Endothelial cell of umbilical vein (primary cell): ENCODE data around the gene TEX22. TPM values are rescaled to one million over a fixed set of nuclear protein-coding genes. Genes with fewer than 3 reads are reported as not detected.

Experiments
- BruUV-seq: library from RNA; stranded (reverse); fragments of 400-500 nt; replicated peaks from 2 replicates; lab custom pipeline; 2021; lab: Mats Ljungman, UMichigan
- CTCF ChIA-PET: fragments of 300-600, 350-600 bp; sonication (Branson Sonifier 250); formaldehyde crosslinking; loops from one replicate; lab custom pipeline; 2021; ENCODE audit warnings: antibody characterized with exemption, inconsistent platforms; lab: Charles Lee
- POLR2A ChIA-PET: fragments of 300-600, 350-600 bp; sonication (Branson Sonifier 250); formaldehyde crosslinking; loops from one replicate; lab custom pipeline; 2021; ENCODE audit warnings: antibody characterized with exemption, inconsistent platforms; lab: Charles Lee
- DNase-seq: peaks from one replicate; pipeline ENCODE4 v3.0.0-alpha.2; 2011; ENCODE audit warnings: low read depth, low spot score
- FAIRE-seq: peaks from 2 replicates; lab custom pipeline; 2011; peaks lifted over from hg19 to GRCh38; lab: Jason Lieb, UNC
- H2AFZ ChIP-seq: 2 replicates; pipeline ENCODE4 v1.6.0; 2012; ENCODE audit warnings: low read depth, low read length, control low read depth, inconsistent platforms
- H3K27ac ChIP-seq: 2 replicates; pipeline ENCODE4 v1.5.1; 2011; ENCODE audit warnings: low read depth, mild to moderate bottlenecking, control low read depth, low read length, moderate library complexity; ENCODE audit not compliant: insufficient read depth
- H3K27me3 ChIP-seq, 2 experiments: 2 replicates each; pipeline versions ENCODE4 v1.6.0 to v1.6.1; 2011; ENCODE audit warnings: low read length in 2 of 2, mixed read lengths in 1 of 2; ENCODE audit not compliant: control insufficient read depth in 2 of 2, insufficient read depth in 2 of 2
- H3K36me3 ChIP-seq, 2 experiments: 2 replicates in 1 of 2; 3 replicates in 1 of 2; pipeline ENCODE4 v1.5.1; 2011; ENCODE audit warnings: low read length in 2 of 2, mild to moderate bottlenecking in 1 of 2, moderate library complexity in 1 of 2; ENCODE audit not compliant: control insufficient read depth in 2 of 2, insufficient read depth in 2 of 2; ENCODE audit errors: extremely low read depth in 1 of 2
- H3K4me1 ChIP-seq: 3 replicates; pipeline ENCODE4 v1.5.1; 2011; ENCODE audit warnings: mild to moderate bottlenecking, low read length; ENCODE audit not compliant: control insufficient read depth, insufficient read depth; ENCODE audit errors: extremely low read depth
- H3K4me2 ChIP-seq: 2 replicates; pipeline ENCODE4 v1.6.1; 2011; ENCODE audit warnings: low read length, control low read depth, mixed read lengths; ENCODE audit not compliant: insufficient read depth
- H3K4me3 ChIP-seq, 3 experiments: fragments of 200-600 bp in 1 of 3; sonication (generic), shearing (Covaris generic) in 1 of 3; replicated peaks in 1 of 3; 2 replicates each; pipeline ENCODE4 v1.5.1; 2011 to 2016; ENCODE audit warnings: control low read depth in 3 of 3, low read length in 3 of 3, mild to moderate bottlenecking in 2 of 3, inconsistent platforms in 1 of 3, low read depth in 1 of 3, moderate library complexity in 1 of 3; ENCODE audit not compliant: insufficient read depth in 1 of 3
- H3K79me2 ChIP-seq: 2 replicates; pipeline ENCODE4 v1.6.0; 2012; ENCODE audit warnings: low read length, inconsistent platforms; ENCODE audit not compliant: control insufficient read depth, insufficient read depth
- H3K9ac ChIP-seq: replicated peaks from 2 replicates; pipeline ENCODE3; 2011; ENCODE audit warnings: low read length, control low read depth; ENCODE audit not compliant: insufficient read depth; ENCODE audit errors: extremely low read depth
- H3K9me1 ChIP-seq: replicated peaks from 3 replicates; pipeline ENCODE4 v1.6.0; 2011; ENCODE audit warnings: mild to moderate bottlenecking, low read length; ENCODE audit not compliant: control insufficient read depth, insufficient read depth; ENCODE audit errors: extremely low read depth
- H3K9me3 ChIP-seq: replicated peaks from 2 replicates; pipeline ENCODE4 v1.5.1; 2012; ENCODE audit warnings: low read length, inconsistent platforms; ENCODE audit not compliant: control insufficient read depth, insufficient read depth
- H4K20me1 ChIP-seq: replicated peaks from 2 replicates; pipeline ENCODE3; 2011; ENCODE audit warnings: mild to moderate bottlenecking, low read length; ENCODE audit not compliant: control insufficient read depth, insufficient read depth; ENCODE audit errors: extremely low read depth
- CTCF ChIP-seq, 2 donors: IDR thresholded peaks; 1 replicate in 1 of 2; 2 replicates in 1 of 2; pipeline ENCODE4 v1.5.1; 2011; ENCODE audit warnings: low read length in 2 of 2, mild to moderate bottlenecking in 2 of 2, moderate library complexity in 2 of 2, control low read depth in 1 of 2, inconsistent platforms in 1 of 2, low read depth in 1 of 2; ENCODE audit not compliant: insufficient read depth in 1 of 2; ENCODE audit errors: extremely low read depth in 1 of 2
- EZH2 ChIP-seq: IDR thresholded peaks from 2 replicates; pipeline ENCODE4 v1.6.1; 2012; ENCODE audit warnings: borderline replicate concordance, low read depth, mild to moderate bottlenecking, moderate library complexity, low read length, inconsistent platforms; ENCODE audit not compliant: severe bottlenecking
- FOS ChIP-seq: IDR thresholded peaks from 2 replicates; pipeline ENCODE4 v1.6.1; 2011; ENCODE audit warnings: mild to moderate bottlenecking, low read length, moderate library complexity, borderline replicate concordance; ENCODE audit not compliant: insufficient read depth
- MAX ChIP-seq: IDR thresholded peaks from 2 replicates; pipeline ENCODE4 v1.6.1; 2011; ENCODE audit not compliant: insufficient read depth, insufficient read length
- MYC ChIP-seq: IDR thresholded peaks from one replicate; pipeline ENCODE4 v1.6.1; 2011; ENCODE audit warnings: mild to moderate bottlenecking, low read depth, low read length
- POLR2AphosphoS5 ChIP-seq: IDR thresholded peaks from 2 replicates; pipeline ENCODE4 v1.6.1; 2012; ENCODE audit warnings: low read depth, mild to moderate bottlenecking, control low read depth, low read length, moderate library complexity; ENCODE audit not compliant: insufficient read depth
- dilution Hi-C: fragments of 300-500 bp; cut with MboI; formaldehyde crosslinking; loops from one replicate; pipeline ENCODE4 v1.15.0; 2019; ENCODE audit warnings: low sequenced_read_pairs; ENCODE audit not compliant: extremely low pct_ligation_motif_present
- intact Hi-C: fragments of 100-400 bp; cut with micrococcal nuclease; formaldehyde crosslinking; loops from one replicate; pipeline ENCODE4 v1.10.0; 2022
- polyA plus RNA-seq, 4 experiments: library from polyadenylated mRNA; depleted of rRNA in 3 of 4; stranded (reverse) in 3 of 4; unstranded in 1 of 4; fragments of >200 nt; gene quantifications; 2 replicates each; pipeline versions ENCODE4 v1.2.1 to v1.2.3, GENCODE V29; 2011 to 2012; ENCODE audit warnings: missing spikeins in 1 of 4
- total RNA-seq: library from RNA; stranded (reverse); gene quantifications from 2 replicates; pipeline ENCODE4 v1.2.3, GENCODE V29; 2021

TEX22 gene
- total and polyA plus RNA-seq, 2 donors (not counting 3 experiments of a cell fraction or from before 2014, with no cell fraction given) = 0.06 to 1.1 TPM

- Histone ChIP-seq H4K20me1 (no peaks in the 10 kb centered on the region), H3K4me2 (no peak overlapping the region), H3K27me3 (no peaks in the 10 kb centered on the region), H3K9me1 (no peaks in the 10 kb centered on the region), H3K4me1 (peaks cover 2% of the 10 kb centered on the region), H3K9ac (no peak overlapping the region), H3K36me3 (peaks cover 0 to 2% of the 10 kb centered on the region in 2 experiments), H3K4me3 (no peak overlapping the region), H3K79me2 (no peaks in the 10 kb centered on the region), H3K9me3 (no peaks in the 10 kb centered on the region), H3K27ac (no peak overlapping the region), H2AFZ (no peak overlapping the region)
- POLR2A ChIA-PET = no interaction called here
- intact Hi-C loops = no loop called here
- no TSS peak for BruUV-seq
- dilution Hi-C loops = no loop called here
- DNase-seq = no peak
- CTCF ChIA-PET = interaction anchor here (1.2 kb wide), 1 partner anchor 267 kb away, joined by 4 read pairs; no protein-coding TSS in a partner anchor
- no peak for FAIRE-seq
- TF ChIP-seq CTCF (IDR thresholded peaks at IDR 0.05; ENCODE audit: extremely low read depth in 1 of 2, insufficient read depth in 1 of 2, low read depth in 1 of 2, low read length in 2 of 2) (no peak), MAX (no peak), EZH2 (no peak), MYC (no peak), FOS (no peak), POLR2AphosphoS5 (no peak)
Measured at GRCh38 chr14:105356927-105357326, 41.4 kb upstream of the TEX22 start.
